ENCODE results near the gene AMBP.

The AMBP gene

DNA sequence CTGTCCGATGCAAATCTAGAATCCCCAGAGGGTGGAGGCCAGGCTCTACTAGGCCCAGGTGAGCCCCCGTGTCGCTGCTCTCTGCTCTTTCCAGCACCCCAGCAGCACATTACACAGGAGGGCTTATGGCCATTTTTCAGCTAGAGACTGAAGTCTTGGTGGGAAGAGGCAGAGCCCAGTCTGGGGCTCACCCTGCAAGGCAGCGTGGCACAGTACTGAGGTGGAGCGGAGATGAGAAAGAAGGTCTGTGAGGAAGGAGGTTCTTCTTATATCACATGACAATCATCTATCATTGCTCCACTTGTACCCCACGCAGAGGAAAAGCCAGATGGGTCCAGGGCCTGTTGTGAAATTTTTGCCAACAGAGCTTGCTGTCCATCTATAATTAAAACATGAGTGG is 31.0 kb upstream of the AMBP start:
- DNase-seq (ENCODE audit: low read depth), result no peak
- TF ChIP-seq CTCF (conservative IDR thresholded peaks at IDR 0.05; ENCODE audit: low read length), result no peak
- H3K4me3 ChIP-seq (ENCODE audit: low read length), result no peak overlapping the region

DNA sequence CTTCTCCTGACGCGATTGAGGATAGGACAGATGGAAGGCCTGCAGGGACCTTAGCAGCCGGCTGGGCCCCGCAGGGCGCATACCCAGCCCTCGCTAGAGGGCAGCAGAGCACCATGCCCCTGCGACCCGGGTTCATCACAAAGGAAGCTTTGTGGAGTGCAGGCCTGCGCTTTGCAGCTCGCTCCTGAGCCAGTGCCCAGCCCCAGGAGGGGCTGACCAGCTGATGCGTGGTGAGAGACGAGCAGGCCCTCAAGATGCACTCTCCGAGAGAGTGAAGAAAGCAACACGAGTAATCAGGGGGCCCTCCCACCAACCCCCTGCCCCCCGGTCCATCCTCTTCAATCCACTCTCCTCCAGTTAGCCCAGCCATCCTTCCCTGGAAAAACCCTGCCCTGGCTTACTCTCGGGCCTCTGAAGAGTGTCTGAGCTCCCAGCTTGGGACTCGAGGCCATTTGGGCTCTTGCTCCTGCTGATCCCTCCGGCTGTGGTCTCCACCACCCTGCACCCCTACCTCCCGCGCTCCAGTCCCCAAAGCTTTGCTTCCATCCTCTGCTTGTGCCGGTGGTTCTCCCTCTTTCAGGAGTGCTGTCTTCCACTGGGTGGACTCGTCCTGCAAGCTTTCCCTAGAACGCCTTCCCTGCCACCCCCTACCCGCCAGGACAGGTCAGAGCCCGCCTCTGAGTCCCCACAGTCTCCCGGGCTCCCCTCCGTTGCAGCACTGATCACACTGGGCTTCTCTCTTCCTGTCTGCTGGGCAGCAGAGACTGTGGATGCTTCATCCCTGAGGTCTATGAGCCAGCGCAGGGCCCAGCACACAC is 30.1 kb upstream of the AMBP start:
- TF ChIP-seq CTCF (conservative IDR thresholded peaks at IDR 0.05; ENCODE audit: low read length), result peak; percentile 98
- no peak overlapping the region for H3K4me3 ChIP-seq (ENCODE audit: low read length)
- DNase-seq (ENCODE audit: low read depth), result peak; percentile 73

DNA sequence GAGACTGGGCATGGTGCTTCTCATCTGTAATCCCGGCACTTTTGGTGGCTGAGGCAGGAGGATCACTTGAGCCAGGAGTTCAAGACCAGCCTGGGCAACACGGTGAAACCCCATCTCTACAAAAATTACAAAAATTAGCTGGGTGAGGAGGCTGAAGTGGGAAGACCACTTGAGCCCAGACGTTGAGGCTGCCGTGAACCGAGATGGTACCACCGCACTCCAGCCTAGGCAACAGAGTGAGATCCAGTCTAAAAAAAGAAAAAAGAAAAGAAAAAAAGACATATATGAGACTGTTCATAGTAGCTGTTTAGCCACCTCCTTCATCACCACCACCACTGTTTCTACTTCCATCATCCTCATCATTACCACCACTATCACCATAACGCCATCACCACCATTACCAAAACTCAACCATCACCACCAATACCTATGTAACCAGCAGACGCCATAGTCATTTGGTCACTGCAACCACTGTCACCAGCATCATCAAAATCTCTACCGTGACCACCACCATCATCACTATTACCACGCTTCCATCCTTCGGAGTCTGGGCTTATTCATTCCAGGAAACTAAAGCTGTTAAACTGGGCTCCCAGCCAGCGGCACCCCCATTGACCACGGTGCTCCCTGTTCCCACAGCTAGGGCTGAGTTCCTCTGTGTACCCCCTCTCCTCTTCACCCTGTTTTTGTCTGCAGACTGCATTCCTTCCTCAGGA is 29.3 kb upstream of the AMBP start:
- TF ChIP-seq CTCF (conservative IDR thresholded peaks at IDR 0.05; ENCODE audit: low read length), result no peak
- no peak for DNase-seq (ENCODE audit: low read depth)
- no peak overlapping the region for H3K4me3 ChIP-seq (ENCODE audit: low read length)

DNA sequence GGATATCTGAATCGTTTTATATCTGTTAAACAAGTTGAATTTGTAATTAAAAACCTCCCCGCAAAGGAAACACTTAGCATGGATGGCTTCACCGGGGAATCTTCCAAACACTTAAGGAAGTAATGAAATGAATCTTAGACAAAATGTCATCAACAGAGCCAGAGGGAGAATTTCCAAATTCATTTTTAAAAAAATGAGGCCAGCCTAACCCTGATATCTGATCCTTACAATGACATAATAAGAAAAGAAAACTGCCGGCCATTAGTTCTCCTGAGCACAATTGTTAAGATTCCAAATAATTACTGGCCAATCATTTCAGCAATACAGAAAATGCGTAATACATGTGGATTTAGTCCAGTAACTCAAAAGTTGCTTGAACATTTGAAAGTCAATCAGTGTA is 27.1 kb upstream of the AMBP start:
- TF ChIP-seq CTCF (conservative IDR thresholded peaks at IDR 0.05; ENCODE audit: low read length), result no peak
- H3K4me3 ChIP-seq (ENCODE audit: low read length), result no peak overlapping the region
- DNase-seq (ENCODE audit: low read depth), result no peak

- no peak for TF ChIP-seq CTCF (conservative IDR thresholded peaks at IDR 0.05; ENCODE audit: low read length)
- no peak overlapping the region for H3K4me3 ChIP-seq (ENCODE audit: low read length)
- no peak for DNase-seq (ENCODE audit: low read depth)
Measured at GRCh38 chr9:114102484-114102883, 24.4 kb upstream of the AMBP start.

- no peak overlapping the region for H3K4me3 ChIP-seq (ENCODE audit: low read length)
- TF ChIP-seq CTCF (conservative IDR thresholded peaks at IDR 0.05; ENCODE audit: low read length), result no peak
- no peak for DNase-seq (ENCODE audit: low read depth)
Measured at GRCh38 chr9:114100536-114100935, 22.4 kb upstream of the AMBP start.
